Central memory CD4-positive, alpha-beta T cell (primary cell): Measurements from ENCODE around the gene NLRP1.
"Not testable (repeated sequence)": the region's sequence is repeated elsewhere in the genome, so short reads cannot be mapped to it uniquely, and the experiment has no call there.

ENCODE experiments used
- DNase-seq: peaks from one replicate; pipeline ENCODE4 v3.0.0; 2022

The NLRP1 gene

GRCh38 chr17:5587438-5588032 lies 3.2 kb upstream of the NLRP1 start:
- DNase-seq = peak; percentile 73

- peak; percentile 15 for DNase-seq
These were observed 1.7 kb upstream of the NLRP1 start for GRCh38 chr17:5585836-5586521.

GRCh38 chr17:5585287-5585794 lies 1.0 kb upstream of the NLRP1 start:
- DNase-seq = no peak

- no peak for DNase-seq
These were observed 605 bp downstream of the NLRP1 start for GRCh38 chr17:5583426-5584382.

GRCh38 chr17:5582209-5583185 lies 1.8 kb downstream of the NLRP1 start:
- DNase-seq = no peak

- DNase-seq = no peak
These were observed 2.7 kb downstream of the NLRP1 start for GRCh38 chr17:5581655-5582054.

- DNase-seq = no peak
These were observed 3.3 kb downstream of the NLRP1 start for GRCh38 chr17:5580969-5581368.

GRCh38 chr17:5580367-5580766 lies 3.9 kb downstream of the NLRP1 start:
- no peak for DNase-seq

GRCh38 chr17:5578768-5579167 lies 5.5 kb downstream of the NLRP1 start:
- DNase-seq = not testable (repeated sequence)

GRCh38 chr17:5573017-5573416 lies 11.3 kb downstream of the NLRP1 start:
- DNase-seq = not testable (repeated sequence)

- no peak for DNase-seq
These were observed 13.0 kb downstream of the NLRP1 start for GRCh38 chr17:5571281-5571680.

GRCh38 chr17:5565808-5566207 lies 18.5 kb downstream of the NLRP1 start:
- DNase-seq = no peak

- no peak for DNase-seq
These were observed 20.9 kb downstream of the NLRP1 start for GRCh38 chr17:5563456-5563855.

- DNase-seq = no peak
These were observed 21.5 kb downstream of the NLRP1 start for GRCh38 chr17:5562661-5563360.

GRCh38 chr17:5561736-5562571 lies 22.4 kb downstream of the NLRP1 start:
- DNase-seq = no peak

GRCh38 chr17:5560361-5560988 lies 23.8 kb downstream of the NLRP1 start:
- no peak for DNase-seq

GRCh38 chr17:5558815-5559785 lies 25.2 kb downstream of the NLRP1 start:
- DNase-seq = no peak

GRCh38 chr17:5557990-5558389 lies 26.3 kb downstream of the NLRP1 start:
- DNase-seq = no peak

- no peak for DNase-seq
These were observed 26.8 kb downstream of the NLRP1 start for GRCh38 chr17:5557485-5557884.
